Ishikawa (cell line): Measurements from ENCODE around the gene PLPPR5.

Experiments used
- CEBPB ChIP-seq: IDR thresholded peaks from 2 replicates; pipeline ENCODE4 v1.6.1; 2012
- RAD21 ChIP-seq: IDR thresholded peaks from 2 replicates; pipeline ENCODE4 v1.6.1; 2012; ENCODE audit warnings: low read depth
- TCF12 ChIP-seq: IDR thresholded peaks from 2 replicates; pipeline ENCODE4 v1.6.1; 2012; ENCODE audit warnings: low read depth
- TEAD4 ChIP-seq: IDR thresholded peaks from 2 replicates; pipeline ENCODE4 v1.6.1; 2012
- USF1 ChIP-seq: IDR thresholded peaks from 2 replicates; pipeline ENCODE4 v1.6.1; 2012

- TF ChIP-seq TEAD4 (no peak), RAD21 (no peak), USF1 (no peak), CEBPB (no peak), TCF12 (no peak)
Measured at GRCh38 chr1:98854137-98854536, 150.5 kb downstream of the PLPPR5 start.
